B cell (primary cell): ENCODE measurements around the gene COX6B2. TPM values are rescaled to one million over a fixed set of nuclear protein-coding genes. Genes with fewer than 3 reads are reported as not detected.
A peak's percentile ranks its signal among the peaks of the same experiment; 100 is the strongest.

Experiments used
- ATAC-seq: fragments of 200-7000 bp; cut with Tn5 transposase; one replicate; pipeline ENCODE4 v1.10.0; 2021; ENCODE audit warnings: low read depth, mild to moderate bottlenecking, moderate number of reproducible peaks, moderate library complexity
- CTCF ChIA-PET: fragments of 350-600 bp; sonication (Branson Sonifier 250); formaldehyde crosslinking; loops from one replicate; lab custom pipeline; 2021; ENCODE audit warnings: antibody characterized with exemption, inconsistent platforms; lab: Charles Lee
- POLR2A ChIA-PET: fragments of 350-600 bp; sonication (Branson Sonifier 250); formaldehyde crosslinking; loops from one replicate; lab custom pipeline; 2021; ENCODE audit warnings: antibody characterized with exemption; lab: Charles Lee
- DNase-seq: peaks from one replicate; pipeline ENCODE4 v3.0.0; 2013
- H2AFZ ChIP-seq: 2 replicates; pipeline ENCODE4 v1.6.1; 2012; ENCODE audit warnings: mild to moderate bottlenecking, low read depth, low read length; ENCODE audit not compliant: insufficient read depth, poor library complexity, severe bottlenecking
- H3K27ac ChIP-seq, 2 donors: 1 replicate in 1 of 2; 2 replicates in 1 of 2; pipeline ENCODE4 v1.5.1; 2012 to 2013; ENCODE audit warnings: low read length in 2 of 2, mild to moderate bottlenecking in 2 of 2, moderate library complexity in 1 of 2
- H3K27me3 ChIP-seq, 4 experiments: fragments of 200-600 bp in 1 of 4; sonication (generic) in 1 of 4; replicated peaks in 1 of 4; 1 replicate in 2 of 4; 2 replicates in 2 of 4; pipeline versions ENCODE4 v1.6.1 to v1.7.0; 2013 to 2016; ENCODE audit warnings: low read length in 3 of 4, mild to moderate bottlenecking in 2 of 4, mixed read lengths in 1 of 4, moderate library complexity in 1 of 4; ENCODE audit not compliant: insufficient read depth in 4 of 4, control insufficient read depth in 3 of 4; ENCODE audit errors: control extremely low read depth in 1 of 4
- H3K36me3 ChIP-seq, 2 experiments: replicated peaks in 1 of 2; 1 replicate in 1 of 2; 2 replicates in 1 of 2; pipeline versions ENCODE4 v1.6.1 to v1.7.1; 2013; ENCODE audit warnings: low read length in 1 of 2; ENCODE audit not compliant: insufficient read depth in 2 of 2, control insufficient read depth in 1 of 2; ENCODE audit errors: control extremely low read depth in 1 of 2, extremely low read depth in 1 of 2
- H3K4me1 ChIP-seq, 2 donors: fragments of 200-600 bp in 1 of 2; sonication (generic) in 1 of 2; 1 replicate in 1 of 2; 2 replicates in 1 of 2; pipeline versions ENCODE4 v1.5.1 to v1.6.1; 2013 to 2017; ENCODE audit warnings: low read length in 2 of 2; ENCODE audit not compliant: control insufficient read depth in 2 of 2, insufficient read depth in 2 of 2
- H3K4me2 ChIP-seq: replicated peaks from 2 replicates; pipeline ENCODE3; 2012; ENCODE audit warnings: mild to moderate bottlenecking, low read depth, low read length; ENCODE audit not compliant: poor library complexity, severe bottlenecking
- H3K4me3 ChIP-seq, 5 experiments: fragments of 200-600 bp in 1 of 5; sonication (generic) in 1 of 5; 1 replicate in 3 of 5; 2 replicates in 2 of 5; pipeline versions ENCODE4 v1.5.1 to v1.7.0; 2011 to 2016; ENCODE audit warnings: low read length in 4 of 5, mild to moderate bottlenecking in 4 of 5, low read depth in 2 of 5, control low read depth in 1 of 5, moderate library complexity in 1 of 5; ENCODE audit not compliant: insufficient read depth in 1 of 5; ENCODE audit errors: control extremely low read depth in 1 of 5, extremely low read depth in 1 of 5
- H3K79me2 ChIP-seq: fragments of 200-600 bp; sonication (generic); one replicate; pipeline ENCODE4 v1.6.0; 2016; ENCODE audit warnings: low read length; ENCODE audit not compliant: control insufficient read depth, insufficient read depth
- H3K9ac ChIP-seq: fragments of 200-600 bp; sonication (generic); 2 replicates; pipeline ENCODE4 v1.6.1; 2017; ENCODE audit warnings: mild to moderate bottlenecking, low read length, moderate library complexity
- H3K9me3 ChIP-seq, 3 donors: one replicate each; pipeline versions ENCODE4 v1.6.1 to v1.7.1; 2013; ENCODE audit warnings: low read length in 2 of 3; ENCODE audit not compliant: control insufficient read depth in 2 of 3, insufficient read depth in 1 of 3; ENCODE audit errors: control extremely low read depth in 1 of 3
- H4K20me1 ChIP-seq: 2 replicates; pipeline ENCODE4 v1.6.0; 2012; ENCODE audit warnings: mild to moderate bottlenecking, low read length; ENCODE audit not compliant: insufficient read depth, control insufficient read depth, poor library complexity, severe bottlenecking
- H3K27ac Mint-ChIP-seq: one replicate; pipeline ENCODE4 v1.8.0; 2021; ENCODE audit warnings: mixed read lengths
- H3K27me3 Mint-ChIP-seq: one replicate; pipeline ENCODE4 v1.8.0; 2021; ENCODE audit warnings: mixed read lengths
- H3K4me1 Mint-ChIP-seq: one replicate; pipeline ENCODE4 v1.8.0; 2021; ENCODE audit warnings: mixed read lengths
- H3K4me3 Mint-ChIP-seq: one replicate; pipeline ENCODE4 v1.8.0; 2021; ENCODE audit warnings: mixed read lengths
- H3K9me3 Mint-ChIP-seq: one replicate; pipeline ENCODE4 v1.8.0; 2022; ENCODE audit warnings: mixed read lengths; ENCODE audit not compliant: insufficient read depth
- EZH2 ChIP-seq: IDR thresholded peaks from 2 replicates; pipeline ENCODE4 v1.6.1; 2012; ENCODE audit warnings: borderline replicate concordance, low read depth, mild to moderate bottlenecking, moderate library complexity, low read length; ENCODE audit not compliant: insufficient read depth, poor library complexity, severe bottlenecking
- WGBS: methylation state at CpG from one replicate; pipeline ENCODE4 v1.1.5; 2013; ENCODE audit warnings: missing lambda C conversion rate; ENCODE audit not compliant: insufficient coverage; 5-methylcytosine and 5-hydroxymethylcytosine counted together
- intact Hi-C: fragments of 100-400 bp; cut with micrococcal nuclease; formaldehyde crosslinking; loops from one replicate; pipeline ENCODE4 v1.10.0; 2022
- polyA plus RNA-seq: library from polyadenylated mRNA; depleted of rRNA; stranded (reverse); fragments of >200 nt; gene quantifications from 2 replicates; pipeline ENCODE4 v1.2.3, GENCODE V29; 2012
- total RNA-seq, 2 donors: library from RNA; stranded (reverse); fragments of 120-200 nt in 1 of 2; gene quantifications; 1 replicate in 1 of 2; 2 replicates in 1 of 2; pipeline versions ENCODE4 v1.2.3 to v1.2.4, GENCODE V29; 2013 to 2022
- TF ChIP-seq, protein P1 (sequence below): fragments of 200-600 bp; IDR thresholded peaks from one replicate; pipeline ENCODE4 v1.8.0; 2022; ENCODE audit warnings: antibody characterized with exemption, mild to moderate bottlenecking

COX6B2 gene
- total and polyA plus RNA-seq, 2 donors (not counting 1 experiment from before 2014, with no cell fraction given): not detected

DNA sequence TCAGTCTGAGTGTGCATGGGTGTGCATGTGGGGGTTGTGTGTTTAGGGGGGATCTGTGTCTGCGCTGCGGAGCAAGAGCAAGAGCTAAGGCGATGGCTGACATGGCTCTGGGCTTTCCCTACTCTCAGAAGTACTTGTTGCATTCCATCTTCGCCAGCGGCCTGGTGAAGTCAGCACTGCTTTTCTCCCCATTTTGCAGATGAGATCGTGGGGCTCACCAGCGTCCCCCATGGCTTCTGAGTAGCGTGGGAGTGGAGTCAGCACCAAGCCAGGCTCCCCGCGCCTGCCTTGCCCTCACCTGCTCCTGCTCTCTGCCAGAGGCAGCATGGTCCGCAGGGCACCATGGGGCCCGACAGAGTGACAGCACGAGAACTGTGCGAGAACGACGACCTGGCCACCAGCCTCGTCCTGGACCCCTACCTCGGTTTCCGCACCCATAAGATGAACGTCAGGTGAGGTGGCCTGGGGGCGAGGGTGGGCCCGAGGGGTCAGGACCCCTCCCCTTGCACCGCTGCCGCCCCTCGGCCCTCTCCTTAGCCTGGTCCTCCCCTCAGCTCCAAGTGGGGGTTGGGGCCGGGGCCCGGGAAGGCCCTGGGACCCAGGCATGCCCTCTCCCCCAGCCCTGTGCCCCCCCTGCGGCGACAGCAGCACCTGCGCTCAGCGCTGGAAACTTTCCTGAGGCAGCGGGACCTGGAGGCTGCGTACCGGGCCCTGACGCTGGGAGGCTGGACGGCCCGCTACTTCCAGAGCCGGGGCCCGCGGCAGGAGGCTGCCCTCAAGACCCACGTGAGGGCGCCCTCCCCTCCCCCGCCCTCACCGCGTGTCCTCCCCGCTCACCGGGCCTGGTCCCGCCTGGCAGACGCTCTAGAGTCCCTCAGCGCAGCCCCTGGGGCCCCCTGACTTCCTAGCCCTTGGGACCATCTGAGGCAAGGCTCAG, 12.7 kb downstream of the COX6B2 start:
- 96% methylated on average over 43 of the region's 50 CpGs for WGBS
- Histone ChIP-seq H4K20me1 (no peaks in the 10 kb centered on the region), H3K36me3 (peaks cover 0 to 10% of the 10 kb centered on the region in 2 experiments), H3K9me3 (peaks cover 0 to 7% (median 0%) of the 10 kb centered on the region in 3 donors), H3K79me2 (peaks cover 17% of the 10 kb centered on the region), H3K4me3 (no peak overlapping the region), H2AFZ (no peak overlapping the region), H3K27me3 (peaks cover 0 to 22% (median 9%) of the 10 kb centered on the region in 4 experiments), H3K4me2 (peak overlapping the region; percentile 99), H3K4me1 (peaks cover 16 to 28% of the 10 kb centered on the region in 2 donors), H3K9ac (no peak overlapping the region), H3K27ac (no peak overlapping the region)
- ATAC-seq: no peak
- no peak overlapping the region for H3K27ac Mint-ChIP-seq
- TF ChIP-seq EZH2: no peak
- TF ChIP-seq, protein P1, sequence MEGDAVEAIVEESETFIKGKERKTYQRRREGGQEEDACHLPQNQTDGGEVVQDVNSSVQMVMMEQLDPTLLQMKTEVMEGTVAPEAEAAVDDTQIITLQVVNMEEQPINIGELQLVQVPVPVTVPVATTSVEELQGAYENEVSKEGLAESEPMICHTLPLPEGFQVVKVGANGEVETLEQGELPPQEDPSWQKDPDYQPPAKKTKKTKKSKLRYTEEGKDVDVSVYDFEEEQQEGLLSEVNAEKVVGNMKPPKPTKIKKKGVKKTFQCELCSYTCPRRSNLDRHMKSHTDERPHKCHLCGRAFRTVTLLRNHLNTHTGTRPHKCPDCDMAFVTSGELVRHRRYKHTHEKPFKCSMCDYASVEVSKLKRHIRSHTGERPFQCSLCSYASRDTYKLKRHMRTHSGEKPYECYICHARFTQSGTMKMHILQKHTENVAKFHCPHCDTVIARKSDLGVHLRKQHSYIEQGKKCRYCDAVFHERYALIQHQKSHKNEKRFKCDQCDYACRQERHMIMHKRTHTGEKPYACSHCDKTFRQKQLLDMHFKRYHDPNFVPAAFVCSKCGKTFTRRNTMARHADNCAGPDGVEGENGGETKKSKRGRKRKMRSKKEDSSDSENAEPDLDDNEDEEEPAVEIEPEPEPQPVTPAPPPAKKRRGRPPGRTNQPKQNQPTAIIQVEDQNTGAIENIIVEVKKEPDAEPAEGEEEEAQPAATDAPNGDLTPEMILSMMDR: no peak
- DNase-seq: no peak
- intact Hi-C loops: no loop called here
- ChIA-PET POLR2A (no interaction called here), CTCF (no interaction called here)
- H3K4me1 Mint-ChIP-seq: peaks cover 20% of the 10 kb centered on the region
- H3K27me3 Mint-ChIP-seq: peaks cover 7% of the 10 kb centered on the region
- no peaks in the 10 kb centered on the region for H3K9me3 Mint-ChIP-seq
- peak overlapping the region; percentile 57 for H3K4me3 Mint-ChIP-seq

DNA sequence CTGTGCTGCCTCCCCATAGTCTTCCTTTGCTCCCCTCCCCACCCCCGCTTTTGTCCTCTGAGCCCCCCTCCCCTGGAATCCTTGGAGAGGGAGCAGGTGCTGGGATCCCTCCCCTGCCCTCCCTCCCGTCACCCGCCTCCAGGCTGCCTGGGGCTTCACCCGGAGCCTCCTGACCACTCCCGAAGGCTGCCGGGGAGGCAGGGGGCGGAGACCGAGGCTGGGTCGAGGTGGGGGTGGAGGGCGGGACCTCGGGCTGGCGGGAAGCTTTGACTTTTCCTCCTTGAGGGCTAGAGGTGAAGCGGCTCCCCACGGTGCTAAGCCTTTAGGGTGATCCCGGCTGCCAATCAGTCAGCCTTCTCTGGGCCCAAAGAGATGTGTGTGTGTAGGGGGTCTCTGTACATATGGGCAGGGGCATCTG, 13.3 kb downstream of the COX6B2 start:
- POLR2A ChIA-PET: interaction anchor here (0.7 kb wide), 1 partner anchor 254 kb away, joined by 8 read pairs; no protein-coding TSS in a partner anchor
- H3K4me1 ChIP-seq: peaks cover 16 to 28% of the 10 kb centered on the region in 2 donors
- 1% methylated on average over 8 of the region's 15 CpGs for WGBS
- H3K4me3 ChIP-seq: peak overlapping the region in 3 of 5 experiments; percentile 15 to 81 (median 59)
- ATAC-seq (no peak), DNase-seq (no peak)
- peak overlapping the region; percentile 99 for H3K4me2 ChIP-seq
- peak overlapping the region; percentile 84 for H3K4me3 Mint-ChIP-seq
- peak overlapping the region; percentile 38 for H2AFZ ChIP-seq
- TF ChIP-seq, protein P1: no peak
- TF ChIP-seq EZH2: no peak
- H3K9me3 ChIP-seq: peaks cover 0 to 7% (median 0%) of the 10 kb centered on the region in 3 donors
- peaks cover 12% of the 10 kb centered on the region for H3K27me3 Mint-ChIP-seq
- no peak overlapping the region for H3K27ac Mint-ChIP-seq
- no peak overlapping the region for H3K27ac ChIP-seq
- H3K4me1 Mint-ChIP-seq: peaks cover 20% of the 10 kb centered on the region
- intact Hi-C loops: no loop called here
- peaks cover 17% of the 10 kb centered on the region for H3K79me2 ChIP-seq
- no peaks in the 10 kb centered on the region for H4K20me1 ChIP-seq
- CTCF ChIA-PET: no interaction called here
- peak overlapping the region; percentile 74 for H3K9ac ChIP-seq
- H3K36me3 ChIP-seq: peaks cover 0 to 10% of the 10 kb centered on the region in 2 experiments
- no peaks in the 10 kb centered on the region for H3K9me3 Mint-ChIP-seq
- H3K27me3 ChIP-seq: peaks cover 0 to 23% (median 9%) of the 10 kb centered on the region in 4 experiments
